NCI-H146 treated with DMSO at 0.1 percent for 48 hours (cell line): ENCODE measurements around the gene EFNA3.
A peak's percentile ranks its signal among the peaks of the same experiment; 100 is the strongest.
"Not testable (repeated sequence)": the region's sequence is repeated elsewhere in the genome, so short reads cannot be mapped to it uniquely, and the experiment has no call there.

Experiments
- DNase-seq: peaks from one replicate; lab custom pipeline; 2025; ENCODE audit not compliant: unreplicated experiment; lab: John Stamatoyannopoulos, UW

The EFNA3 gene

GRCh38 chr1:155108296-155108695, 29.7 kb downstream of the EFNA3 start:
- DNase-seq, result no peak

GRCh38 chr1:155110381-155110780, 31.7 kb downstream of the EFNA3 start:
- DNase-seq, result no peak

GRCh38 chr1:155110826-155111225, 32.2 kb downstream of the EFNA3 start:
- DNase-seq, result no peak

- no peak for DNase-seq
These were observed 34.9 kb downstream of the EFNA3 start for GRCh38 chr1:155113450-155113980.

- DNase-seq, result no peak
These were observed 37.6 kb downstream of the EFNA3 start for GRCh38 chr1:155116113-155116764.

GRCh38 chr1:155117610-155118009, 39.0 kb downstream of the EFNA3 start:
- DNase-seq, result peak; percentile 70

- DNase-seq, result not testable (repeated sequence)
These were observed 39.5 kb downstream of the EFNA3 start for GRCh38 chr1:155118090-155118489.

GRCh38 chr1:155120253-155120652, 41.6 kb downstream of the EFNA3 start:
- no peak for DNase-seq

GRCh38 chr1:155121249-155121648, 42.6 kb downstream of the EFNA3 start:
- DNase-seq, result no peak

- no peak for DNase-seq
These were observed 43.7 kb downstream of the EFNA3 start for GRCh38 chr1:155122308-155122707.

GRCh38 chr1:155123801-155124200, 45.2 kb downstream of the EFNA3 start:
- DNase-seq, result no peak

- no peak for DNase-seq
These were observed 46.1 kb downstream of the EFNA3 start for GRCh38 chr1:155124503-155125463.

- DNase-seq, result no peak
These were observed 46.9 kb downstream of the EFNA3 start for GRCh38 chr1:155125511-155125945.

GRCh38 chr1:155125946-155126555, 47.4 kb downstream of the EFNA3 start:
- DNase-seq, result peak; percentile 33

- DNase-seq, result no peak
These were observed 48.0 kb downstream of the EFNA3 start for GRCh38 chr1:155126556-155127104.

GRCh38 chr1:155127105-155127966, 48.7 kb downstream of the EFNA3 start, which contains the start of gene EFNA1:
EFNA1 (plus strand) TSS chr1:155127876; CDS start chr1:155127978, 102 bp downstream.
- no peak for DNase-seq

- no peak for DNase-seq
These were observed 49.5 kb downstream of the EFNA3 start for GRCh38 chr1:155127967-155128754.

GRCh38 chr1:155128755-155129473, 50.3 kb downstream of the EFNA3 start:
- no peak for DNase-seq
